Renal pelvis (tissue), 4 donors: Measurements from ENCODE around the gene GABARAPL1. TPM values are rescaled to one million over a fixed set of nuclear protein-coding genes. Genes with fewer than 3 reads are reported as not detected.
A peak's percentile ranks its signal among the peaks of the same experiment; 100 is the strongest.
"Not testable (repeated sequence)": the region's sequence is repeated elsewhere in the genome, so short reads cannot be mapped to it uniquely, and the experiment has no call there.

ENCODE experiments used
- DNase-seq: peaks from one replicate; pipeline ENCODE4 v3.0.0-alpha.2; 2013
- polyA plus RNA-seq, 3 donors: library from polyadenylated mRNA; unstranded; fragments of 120-200 nt; gene quantifications; one replicate each; pipeline ENCODE4 v1.2.1, GENCODE V29; 2013; ENCODE audit not compliant: insufficient read length in 3 of 3

GABARAPL1 gene
- polyA plus RNA-seq, 3 donors: 60.9 to 80.7 (median 72.0) TPM

DNA sequence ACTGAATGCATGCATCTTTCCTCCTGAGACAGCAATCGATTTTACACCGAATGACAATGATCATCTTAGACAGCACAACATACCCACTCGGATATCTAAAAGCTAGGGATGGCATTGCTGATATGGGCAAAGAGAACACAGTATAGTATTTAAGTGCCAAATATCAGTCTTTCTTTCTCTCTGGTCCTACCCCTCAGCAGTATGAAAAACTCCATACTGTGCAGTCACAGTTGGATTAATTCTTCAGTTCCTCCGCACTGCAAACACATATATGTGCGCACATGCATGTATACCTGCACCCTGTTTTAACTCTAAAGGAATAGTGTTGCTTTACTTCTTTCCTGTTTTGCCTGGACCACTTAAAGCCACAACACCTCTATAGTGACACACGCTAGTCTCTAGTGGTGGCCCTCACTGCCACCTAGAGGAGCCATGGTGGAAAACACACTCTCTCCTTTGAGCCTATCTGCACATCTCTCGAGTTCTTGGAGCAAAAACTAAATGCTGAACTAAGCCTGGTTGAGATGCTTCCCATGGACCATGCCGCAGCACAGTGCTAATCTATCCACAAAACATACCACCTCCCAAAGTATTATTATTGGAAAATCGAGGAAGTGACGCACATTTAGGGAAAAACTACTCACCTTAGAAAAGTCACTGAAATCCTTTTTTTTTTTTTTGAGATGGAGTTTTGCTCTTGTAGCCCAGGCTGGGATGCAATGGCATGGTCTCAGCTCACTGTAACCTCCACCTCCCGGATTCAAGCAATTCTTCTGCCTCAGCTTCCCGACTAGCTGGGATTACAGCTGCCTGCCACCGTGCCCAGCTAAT, 21.9 kb upstream of the GABARAPL1 start:
- peak; percentile 68 for DNase-seq

DNA sequence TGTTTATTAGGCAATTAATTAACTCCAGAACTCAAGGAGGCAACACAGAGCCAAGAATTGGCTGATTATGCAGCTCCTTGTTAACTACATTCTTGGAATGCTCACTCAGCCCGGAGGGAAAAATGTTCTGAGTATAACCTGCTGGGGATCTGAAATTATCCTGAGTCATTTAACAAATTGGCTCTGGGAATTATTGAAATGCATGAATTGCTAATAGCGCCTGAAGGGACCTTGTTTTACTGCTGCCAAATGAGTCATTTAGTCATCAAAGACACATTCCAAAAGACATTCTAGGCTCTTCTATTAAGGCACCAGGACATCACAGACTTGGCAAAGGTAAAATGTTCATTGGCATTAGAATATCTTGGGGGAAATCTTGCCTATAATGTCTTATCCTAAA, 20.8 kb upstream of the GABARAPL1 start:
- DNase-seq: no peak

- no peak for DNase-seq
Observed at GRCh38 chr12:10194160-10194670, 18.5 kb upstream of the GABARAPL1 start.

GRCh38 chr12:10196210-10196609, 16.5 kb upstream of the GABARAPL1 start:
- no peak for DNase-seq

- DNase-seq: no peak
Observed at GRCh38 chr12:10197879-10198278, 14.8 kb upstream of the GABARAPL1 start.

DNA sequence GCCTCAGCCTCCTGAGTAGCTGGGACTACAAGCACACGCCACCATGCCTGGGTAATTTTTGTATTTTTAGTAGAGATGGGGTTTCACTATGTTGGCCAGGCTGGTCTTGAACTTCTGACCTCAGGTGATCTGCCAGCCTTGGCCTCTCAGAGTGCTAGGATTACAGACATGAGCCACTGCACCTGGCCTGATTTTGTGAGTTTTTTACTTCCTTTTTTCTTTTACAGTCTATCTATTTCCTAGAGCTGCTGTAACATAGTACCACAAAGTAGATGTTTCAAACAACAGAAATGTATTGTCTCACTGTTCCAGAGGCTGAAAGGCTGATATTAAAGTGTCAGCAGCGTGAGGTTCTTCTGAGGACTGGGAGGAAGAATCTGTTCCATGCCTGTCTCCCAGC, 8.2 kb upstream of the GABARAPL1 start:
- DNase-seq: not testable (repeated sequence)

GRCh38 chr12:10205220-10205807, 7.4 kb upstream of the GABARAPL1 start:
- DNase-seq: no peak

DNA sequence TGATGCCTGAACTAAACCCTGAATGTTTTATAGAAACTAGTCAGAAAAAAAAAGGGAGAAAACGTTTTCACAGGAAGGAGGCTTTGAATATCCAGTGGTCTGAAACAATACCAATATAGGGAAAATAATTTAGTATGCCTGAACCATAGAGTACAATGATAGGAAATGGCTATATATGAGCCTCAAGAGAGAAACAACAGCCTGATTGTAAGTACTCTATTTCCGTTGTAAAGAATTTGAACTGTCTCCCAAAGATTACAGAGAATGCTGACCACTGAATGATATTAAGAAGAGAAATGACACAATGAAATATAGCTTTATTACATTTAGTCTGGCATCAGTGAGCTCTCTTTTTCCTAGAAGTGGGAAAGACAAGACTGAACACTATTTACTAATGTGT, 5.5 kb upstream of the GABARAPL1 start:
- no peak for DNase-seq

DNA sequence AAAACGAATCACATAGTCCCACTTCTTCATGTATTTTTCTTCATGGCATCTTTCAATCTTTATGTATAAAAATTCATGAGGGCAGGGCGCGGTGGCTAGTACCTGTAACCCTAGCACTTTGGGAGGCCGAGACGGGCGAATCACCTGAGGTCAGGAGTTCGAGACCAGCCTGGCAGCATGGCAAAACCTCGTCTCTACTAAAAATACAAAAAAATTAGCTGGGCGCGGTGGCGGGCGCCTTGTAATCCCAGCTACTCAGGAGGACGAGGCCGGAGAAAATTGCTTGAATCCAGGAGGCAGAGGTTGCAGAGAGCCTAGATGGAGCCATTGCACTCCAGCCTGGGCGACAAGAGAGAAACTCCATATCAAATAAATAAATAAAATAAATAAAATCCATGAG, 2.5 kb upstream of the GABARAPL1 start:
- DNase-seq: no peak

DNA sequence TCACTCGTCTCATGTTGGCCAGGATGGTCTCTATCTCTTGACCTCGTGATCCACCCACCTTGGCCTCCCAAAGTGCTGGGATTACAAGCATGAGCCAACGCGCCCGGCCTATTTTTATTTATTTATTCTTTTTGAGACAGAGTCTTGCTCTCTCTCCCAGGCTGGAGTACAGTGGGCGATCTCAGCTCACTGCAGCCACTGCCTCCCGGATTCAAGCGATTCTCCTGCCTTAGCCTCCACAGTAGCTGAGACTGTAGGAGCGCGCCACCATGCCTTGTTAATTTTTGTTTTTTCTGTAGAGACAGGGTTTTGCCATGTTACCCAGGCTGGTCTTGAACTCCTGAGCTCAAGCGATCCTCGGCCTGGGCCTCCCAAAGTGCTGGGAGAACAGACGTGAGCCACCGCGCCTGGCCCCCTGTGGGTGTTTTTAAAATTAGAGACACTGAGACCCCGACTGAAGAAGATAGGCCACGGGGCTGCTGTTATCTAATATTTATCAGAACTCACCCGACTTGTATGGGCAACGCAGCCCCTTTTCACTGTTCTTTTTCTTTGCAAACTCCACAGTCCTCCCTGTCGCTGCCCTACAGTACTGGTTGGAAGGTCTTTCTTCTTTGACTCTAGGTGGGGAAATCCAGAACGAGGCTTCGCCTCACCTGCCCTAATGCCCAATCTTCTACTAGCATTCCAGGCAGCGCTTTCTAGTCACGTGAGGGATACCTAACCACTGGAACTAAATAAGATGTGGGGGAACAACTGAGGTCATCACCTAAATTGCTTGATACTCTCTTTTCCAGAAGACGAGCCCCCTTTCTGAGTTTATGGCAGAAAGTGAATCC, 1.4 kb upstream of the GABARAPL1 start:
- DNase-seq: no peak

- DNase-seq: peak; percentile 94
Observed at GRCh38 chr12:10211940-10212738, 538 bp upstream of the GABARAPL1 start.

DNA sequence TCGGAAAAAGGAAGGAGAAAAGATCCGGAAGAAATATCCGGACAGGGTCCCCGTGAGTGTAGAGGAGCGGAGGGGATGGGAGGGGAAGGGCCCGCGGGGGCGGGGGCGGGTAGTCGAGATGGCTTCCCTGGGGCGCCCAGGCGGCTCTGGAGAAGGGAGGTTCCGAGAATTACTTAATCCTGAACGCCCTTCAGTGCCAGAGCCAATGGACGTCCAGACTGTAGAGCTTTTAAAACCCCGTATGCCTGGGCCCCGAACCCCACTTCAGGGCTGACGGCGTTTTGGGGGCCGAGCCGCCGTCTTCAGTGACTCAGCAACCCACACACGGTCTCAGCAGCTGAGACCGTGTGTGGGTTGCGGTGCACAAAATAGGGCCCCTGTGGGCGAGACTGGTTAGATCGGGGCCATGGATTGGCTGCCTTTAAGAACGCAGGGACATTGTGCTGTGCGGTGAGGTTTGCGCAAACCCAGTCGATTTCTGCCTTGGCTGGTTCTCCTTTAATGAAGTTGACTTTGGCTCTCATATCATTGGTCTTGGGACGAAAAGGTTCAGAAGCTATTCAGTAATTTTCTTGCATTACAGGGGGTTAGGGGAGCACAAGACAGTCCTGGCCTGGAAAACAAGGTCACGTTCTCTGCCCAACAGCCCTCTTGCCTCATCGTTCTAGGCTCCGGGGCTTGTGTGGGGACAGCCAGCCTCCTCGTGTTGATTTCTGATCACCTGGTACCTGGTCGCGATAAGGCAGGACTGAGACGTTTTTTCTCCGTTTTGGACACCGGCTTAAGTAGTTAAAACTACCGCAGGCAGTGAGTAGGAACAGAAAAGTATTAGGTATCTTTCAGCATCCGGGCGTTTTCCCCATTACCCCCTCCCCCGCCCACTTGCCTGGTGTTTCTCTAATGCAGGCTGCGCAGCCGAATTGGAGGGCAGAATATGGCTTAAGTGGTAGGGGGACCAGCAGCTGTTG, 775 bp downstream of the GABARAPL1 start:
- DNase-seq: peak; percentile 73

GRCh38 chr12:10214136-10214894, 1.6 kb downstream of the GABARAPL1 start:
- no peak for DNase-seq

- DNase-seq: no peak
Observed at GRCh38 chr12:10214895-10215267, 2.2 kb downstream of the GABARAPL1 start.

- no peak for DNase-seq
Observed at GRCh38 chr12:10215436-10215835, 2.8 kb downstream of the GABARAPL1 start.

DNA sequence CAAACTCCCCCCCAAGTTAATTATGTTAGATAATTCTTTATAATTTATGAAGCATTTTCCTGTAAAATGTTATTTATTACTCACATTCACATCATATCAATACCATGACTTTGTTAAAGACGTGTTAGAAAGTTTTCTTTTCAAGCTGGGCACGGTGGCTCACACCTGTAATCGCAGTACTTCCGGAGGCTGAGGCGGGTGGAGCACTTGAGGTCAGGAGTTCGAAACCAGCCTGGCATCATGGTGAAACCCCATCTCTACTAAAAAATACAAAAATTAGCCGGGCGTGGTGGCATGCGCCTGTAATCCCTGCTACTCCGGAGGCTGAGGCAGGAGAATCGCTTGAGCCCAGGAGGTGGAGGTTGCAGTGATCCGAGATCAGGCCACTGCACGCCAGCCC, 3.3 kb downstream of the GABARAPL1 start:
- not testable (repeated sequence) for DNase-seq

DNA sequence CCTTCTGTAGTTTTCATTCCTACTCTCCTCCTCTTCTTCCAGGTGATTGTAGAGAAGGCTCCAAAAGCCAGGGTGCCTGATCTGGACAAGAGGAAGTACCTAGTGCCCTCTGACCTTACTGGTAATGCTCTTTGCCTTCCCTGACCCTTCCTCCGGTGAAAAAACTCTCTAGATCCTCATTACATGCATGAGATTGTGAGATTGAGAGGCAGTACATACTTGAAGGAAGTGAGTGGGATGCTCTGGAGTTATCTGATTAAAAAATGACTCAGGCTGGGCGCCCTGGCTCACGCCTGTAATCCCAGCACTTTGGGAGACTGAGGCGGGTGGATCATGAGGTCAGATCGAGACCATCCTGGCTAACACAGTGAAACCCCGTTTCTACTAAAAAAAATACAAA, 5.3 kb downstream of the GABARAPL1 start:
- no peak for DNase-seq

GRCh38 chr12:10220398-10221077, 7.9 kb downstream of the GABARAPL1 start:
- DNase-seq: no peak

GRCh38 chr12:10221846-10222245, 9.2 kb downstream of the GABARAPL1 start:
- DNase-seq: no peak
